Measurements from ENCODE around the gene LGMN.

The LGMN gene

GRCh38 chr14:92670643-92671366 lies 77.6 kb downstream of the LGMN start:
- DNase-seq: no peak

DNA sequence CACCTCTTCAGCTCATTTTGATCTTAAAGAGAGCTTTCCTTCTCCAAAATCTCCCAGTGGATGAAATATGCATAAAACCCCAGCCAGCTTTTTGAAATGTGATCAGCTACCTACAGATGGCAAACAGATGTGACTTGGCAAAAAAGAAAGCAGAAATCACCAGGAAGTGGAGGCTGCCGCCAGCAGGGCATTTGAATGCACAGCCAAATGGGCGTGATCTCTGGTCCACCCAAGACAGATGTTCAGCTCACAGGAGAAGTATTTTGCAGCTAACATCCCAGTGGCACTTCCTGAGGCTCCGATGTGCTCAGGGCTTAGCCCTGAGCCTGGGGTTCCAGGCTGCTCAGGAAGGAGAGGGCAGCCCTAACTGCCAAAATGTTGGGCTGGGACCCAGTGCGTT lies 78.3 kb downstream of the LGMN start:
- peak; percentile 9 for DNase-seq

- no peak for DNase-seq
Measured at GRCh38 chr14:92668276-92668973, 80.0 kb downstream of the LGMN start.

- no peak for DNase-seq
Measured at GRCh38 chr14:92666251-92666650, 82.2 kb downstream of the LGMN start.

GRCh38 chr14:92665661-92666110 lies 82.7 kb downstream of the LGMN start:
- DNase-seq: no peak

GRCh38 chr14:92663049-92663448 lies 85.4 kb downstream of the LGMN start:
- no peak for DNase-seq

DNA sequence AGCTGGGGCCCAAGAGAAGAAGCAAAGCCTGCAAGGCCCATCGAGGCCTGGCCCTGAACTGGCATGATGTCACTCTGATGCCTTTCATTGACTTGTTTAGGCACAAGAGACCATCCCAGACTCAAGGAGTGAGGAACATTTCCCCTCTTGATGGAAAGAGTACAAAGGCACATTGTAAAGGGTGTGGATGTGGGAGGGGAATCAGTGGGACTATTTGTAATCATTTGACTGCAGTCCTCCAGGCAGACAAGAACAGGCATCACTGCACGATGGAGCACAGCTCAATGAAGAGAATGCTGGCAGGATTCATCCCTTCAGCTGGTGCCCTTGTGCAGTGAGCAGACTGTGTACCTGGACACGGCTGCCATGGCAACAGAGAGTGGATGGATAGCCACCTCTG lies 87.9 kb downstream of the LGMN start:
- DNase-seq: no peak

DNA sequence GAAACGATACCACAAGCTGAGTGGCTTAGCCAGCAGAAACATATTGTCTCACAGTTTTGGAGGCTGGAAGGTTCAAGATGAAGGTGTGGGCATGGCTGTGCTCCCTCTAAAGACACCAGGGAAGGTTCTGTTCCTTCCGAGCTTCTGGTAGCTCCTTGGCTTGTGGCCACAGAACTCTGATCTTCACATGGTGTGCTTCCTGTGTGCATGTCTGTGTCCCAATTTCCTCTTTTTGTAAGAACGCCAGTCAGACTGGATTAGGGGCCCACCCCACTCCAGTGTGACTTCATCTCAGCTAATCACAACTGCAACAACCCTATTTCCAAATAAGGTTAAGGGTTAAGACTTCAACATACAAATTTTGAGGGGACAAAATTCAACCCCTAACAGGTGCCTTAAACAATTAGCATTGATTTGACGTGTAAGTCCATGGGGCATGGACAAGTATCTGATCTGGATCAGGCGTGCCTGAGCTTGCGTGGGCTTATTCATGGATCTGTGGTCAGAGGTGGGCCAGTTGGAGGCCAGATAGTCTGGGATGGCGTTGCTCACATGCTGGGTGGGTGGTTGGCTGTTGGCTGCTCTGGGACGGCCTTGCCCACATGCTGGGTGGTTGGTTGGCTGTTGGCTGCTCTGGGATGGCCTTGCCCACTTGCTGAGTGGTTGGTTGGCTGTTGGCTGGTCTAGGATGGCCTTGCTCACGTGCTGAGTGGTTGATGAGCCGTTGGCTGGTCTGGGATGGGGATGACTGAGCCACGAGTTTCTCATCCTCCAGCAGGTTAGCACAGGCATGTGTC lies 88.5 kb downstream of the LGMN start:
- DNase-seq: no peak

- DNase-seq: no peak
Measured at GRCh38 chr14:92658684-92659083, 89.7 kb downstream of the LGMN start.

GRCh38 chr14:92658160-92658559 lies 90.3 kb downstream of the LGMN start:
- DNase-seq: no peak

DNA sequence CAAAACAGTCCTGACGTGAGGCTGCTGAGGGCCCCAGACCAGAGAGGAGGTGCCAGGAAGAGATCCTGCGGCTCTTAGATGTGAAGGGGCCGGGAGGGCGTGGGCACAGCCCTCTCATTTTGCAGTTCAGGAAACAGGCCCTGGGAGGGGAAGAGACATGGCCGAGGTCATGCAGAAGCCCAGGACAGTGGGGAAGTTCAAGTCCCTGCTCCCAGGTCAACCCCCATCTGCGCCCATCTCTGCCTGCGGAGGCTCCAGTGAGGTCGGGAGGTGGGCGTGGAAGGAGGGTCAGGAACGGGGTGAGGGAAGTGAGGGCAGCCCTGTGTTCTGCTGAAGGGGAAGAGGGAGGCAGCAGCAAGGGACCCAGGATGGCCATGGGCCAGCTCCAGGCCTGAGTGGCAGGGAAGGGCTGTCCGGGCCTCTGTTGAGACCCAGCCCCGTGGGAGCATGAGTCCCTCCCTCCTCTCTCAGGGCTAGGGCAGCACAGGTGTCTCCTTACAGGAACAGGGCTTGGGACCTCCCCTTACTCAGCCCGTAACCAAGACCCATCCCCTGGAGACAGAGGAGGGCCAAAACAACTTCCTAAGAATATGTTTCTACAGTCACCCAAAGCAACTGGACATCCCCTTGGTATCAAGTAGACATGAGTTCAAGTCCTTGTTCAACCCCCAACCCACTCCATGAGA lies 90.8 kb downstream of the LGMN start:
- DNase-seq: no peak

- DNase-seq: no peak
Measured at GRCh38 chr14:92656306-92657081, 91.9 kb downstream of the LGMN start.

- DNase-seq: no peak
Measured at GRCh38 chr14:92655419-92656201, 92.8 kb downstream of the LGMN start.

- DNase-seq: no peak
Measured at GRCh38 chr14:92654239-92654901, 94.1 kb downstream of the LGMN start.

Measured in NCI-H82 (cell line).